Liver (tissue), 3 donors: Measurements from ENCODE around the gene TET2.

Experiments used
- FOXA1 ChIP-seq: IDR thresholded peaks from 2 replicates; pipeline ENCODE4 v1.6.1; 2016; ENCODE audit warnings: antibody characterized with exemption
- GABPA ChIP-seq, 2 donors: IDR thresholded peaks in 1 of 2; conservative IDR thresholded peaks in 1 of 2; 2 replicates each; pipeline ENCODE4 v1.6.1; 2016; ENCODE audit warnings: antibody characterized with exemption in 2 of 2, mild to moderate bottlenecking in 1 of 2, moderate library complexity in 1 of 2
- RAD21 ChIP-seq, 2 donors: IDR thresholded peaks; 2 replicates each; pipeline ENCODE4 v1.6.1; 2016; ENCODE audit warnings: antibody characterized with exemption in 2 of 2, mild to moderate bottlenecking in 2 of 2
- YY1 ChIP-seq: IDR thresholded peaks from 2 replicates; pipeline ENCODE4 v1.6.1; 2016; ENCODE audit warnings: antibody characterized with exemption, mild to moderate bottlenecking
- TF ChIP-seq, protein P1 (sequence below): fragments of 150-350 bp; IDR thresholded peaks from 2 replicates; pipeline ENCODE4 v1.5.1; 2017; ENCODE audit warnings: improper control_type of control experiment, low read depth, low read length; ENCODE audit not compliant: missing input control
- TF ChIP-seq, protein P2 (sequence below): IDR thresholded peaks from 2 replicates; pipeline ENCODE4 v1.6.1; 2016; ENCODE audit warnings: antibody characterized with exemption, mild to moderate bottlenecking
- donor health status: healthy.
- donor health status: healthy.

DNA sequence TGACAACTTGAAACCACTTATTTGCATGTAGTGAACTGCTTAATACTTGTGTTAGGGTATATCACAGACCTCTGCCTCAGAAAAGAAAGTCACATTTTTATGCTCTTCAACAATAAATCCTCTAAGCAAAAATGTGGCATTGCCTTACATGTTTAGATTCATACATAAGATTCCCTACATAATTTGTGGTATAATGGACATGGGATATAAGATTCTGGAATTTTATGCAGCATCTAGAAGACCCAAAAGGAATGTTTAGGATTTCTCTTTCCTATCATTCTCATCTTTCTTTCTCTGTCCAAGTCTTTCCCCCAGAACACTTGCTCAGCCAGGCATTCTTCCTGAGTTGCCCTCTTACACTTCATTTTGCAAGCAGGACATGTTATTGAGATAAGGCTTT is 37.7 kb upstream of the TET2 start:
- TF ChIP-seq, protein P1, sequence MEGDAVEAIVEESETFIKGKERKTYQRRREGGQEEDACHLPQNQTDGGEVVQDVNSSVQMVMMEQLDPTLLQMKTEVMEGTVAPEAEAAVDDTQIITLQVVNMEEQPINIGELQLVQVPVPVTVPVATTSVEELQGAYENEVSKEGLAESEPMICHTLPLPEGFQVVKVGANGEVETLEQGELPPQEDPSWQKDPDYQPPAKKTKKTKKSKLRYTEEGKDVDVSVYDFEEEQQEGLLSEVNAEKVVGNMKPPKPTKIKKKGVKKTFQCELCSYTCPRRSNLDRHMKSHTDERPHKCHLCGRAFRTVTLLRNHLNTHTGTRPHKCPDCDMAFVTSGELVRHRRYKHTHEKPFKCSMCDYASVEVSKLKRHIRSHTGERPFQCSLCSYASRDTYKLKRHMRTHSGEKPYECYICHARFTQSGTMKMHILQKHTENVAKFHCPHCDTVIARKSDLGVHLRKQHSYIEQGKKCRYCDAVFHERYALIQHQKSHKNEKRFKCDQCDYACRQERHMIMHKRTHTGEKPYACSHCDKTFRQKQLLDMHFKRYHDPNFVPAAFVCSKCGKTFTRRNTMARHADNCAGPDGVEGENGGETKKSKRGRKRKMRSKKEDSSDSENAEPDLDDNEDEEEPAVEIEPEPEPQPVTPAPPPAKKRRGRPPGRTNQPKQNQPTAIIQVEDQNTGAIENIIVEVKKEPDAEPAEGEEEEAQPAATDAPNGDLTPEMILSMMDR = no peak
- TF ChIP-seq, protein P2, sequence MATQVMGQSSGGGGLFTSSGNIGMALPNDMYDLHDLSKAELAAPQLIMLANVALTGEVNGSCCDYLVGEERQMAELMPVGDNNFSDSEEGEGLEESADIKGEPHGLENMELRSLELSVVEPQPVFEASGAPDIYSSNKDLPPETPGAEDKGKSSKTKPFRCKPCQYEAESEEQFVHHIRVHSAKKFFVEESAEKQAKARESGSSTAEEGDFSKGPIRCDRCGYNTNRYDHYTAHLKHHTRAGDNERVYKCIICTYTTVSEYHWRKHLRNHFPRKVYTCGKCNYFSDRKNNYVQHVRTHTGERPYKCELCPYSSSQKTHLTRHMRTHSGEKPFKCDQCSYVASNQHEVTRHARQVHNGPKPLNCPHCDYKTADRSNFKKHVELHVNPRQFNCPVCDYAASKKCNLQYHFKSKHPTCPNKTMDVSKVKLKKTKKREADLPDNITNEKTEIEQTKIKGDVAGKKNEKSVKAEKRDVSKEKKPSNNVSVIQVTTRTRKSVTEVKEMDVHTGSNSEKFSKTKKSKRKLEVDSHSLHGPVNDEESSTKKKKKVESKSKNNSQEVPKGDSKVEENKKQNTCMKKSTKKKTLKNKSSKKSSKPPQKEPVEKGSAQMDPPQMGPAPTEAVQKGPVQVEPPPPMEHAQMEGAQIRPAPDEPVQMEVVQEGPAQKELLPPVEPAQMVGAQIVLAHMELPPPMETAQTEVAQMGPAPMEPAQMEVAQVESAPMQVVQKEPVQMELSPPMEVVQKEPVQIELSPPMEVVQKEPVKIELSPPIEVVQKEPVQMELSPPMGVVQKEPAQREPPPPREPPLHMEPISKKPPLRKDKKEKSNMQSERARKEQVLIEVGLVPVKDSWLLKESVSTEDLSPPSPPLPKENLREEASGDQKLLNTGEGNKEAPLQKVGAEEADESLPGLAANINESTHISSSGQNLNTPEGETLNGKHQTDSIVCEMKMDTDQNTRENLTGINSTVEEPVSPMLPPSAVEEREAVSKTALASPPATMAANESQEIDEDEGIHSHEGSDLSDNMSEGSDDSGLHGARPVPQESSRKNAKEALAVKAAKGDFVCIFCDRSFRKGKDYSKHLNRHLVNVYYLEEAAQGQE = no peak
- TF ChIP-seq RAD21 (IDR thresholded peaks at IDR 0.05) (no peak), YY1 (no peak), FOXA1 (no peak), GABPA (IDR thresholded peaks at IDR 0.05 in 1 of 2, conservative IDR thresholded peaks at IDR 0.05 in 1 of 2) (no peak)
